Measurements from ENCODE around the gene EDC4.

EDC4 gene

DNA sequence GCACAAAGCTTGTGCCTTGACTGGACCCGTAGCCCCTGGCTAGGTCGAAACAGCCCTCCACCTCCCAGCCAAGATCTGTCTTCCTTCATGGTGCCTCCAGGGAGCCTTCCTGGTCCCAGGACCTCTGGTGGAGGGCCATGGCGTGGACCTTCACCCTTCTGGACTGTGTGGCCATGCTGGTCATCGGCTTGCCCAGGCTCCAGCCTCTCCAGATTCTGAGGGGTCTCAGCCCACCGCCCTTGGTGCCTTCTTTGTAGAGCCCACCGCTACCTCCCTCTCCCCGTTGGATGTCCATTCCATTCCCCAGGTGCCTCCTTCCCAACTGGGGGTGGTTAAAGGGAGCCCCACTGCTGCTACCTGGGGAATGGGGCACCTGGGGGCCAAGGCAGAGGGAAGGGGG, 55.3 kb downstream of the EDC4 start:
- in situ Hi-C loops (cut with MboI; ENCODE audit: low sequenced_read_pairs, unreplicated experiment): loop anchor here (10.0 kb wide), 1 partner anchor 253 kb away; no protein-coding TSS in a partner anchor
- TF ChIP-seq, protein P1, sequence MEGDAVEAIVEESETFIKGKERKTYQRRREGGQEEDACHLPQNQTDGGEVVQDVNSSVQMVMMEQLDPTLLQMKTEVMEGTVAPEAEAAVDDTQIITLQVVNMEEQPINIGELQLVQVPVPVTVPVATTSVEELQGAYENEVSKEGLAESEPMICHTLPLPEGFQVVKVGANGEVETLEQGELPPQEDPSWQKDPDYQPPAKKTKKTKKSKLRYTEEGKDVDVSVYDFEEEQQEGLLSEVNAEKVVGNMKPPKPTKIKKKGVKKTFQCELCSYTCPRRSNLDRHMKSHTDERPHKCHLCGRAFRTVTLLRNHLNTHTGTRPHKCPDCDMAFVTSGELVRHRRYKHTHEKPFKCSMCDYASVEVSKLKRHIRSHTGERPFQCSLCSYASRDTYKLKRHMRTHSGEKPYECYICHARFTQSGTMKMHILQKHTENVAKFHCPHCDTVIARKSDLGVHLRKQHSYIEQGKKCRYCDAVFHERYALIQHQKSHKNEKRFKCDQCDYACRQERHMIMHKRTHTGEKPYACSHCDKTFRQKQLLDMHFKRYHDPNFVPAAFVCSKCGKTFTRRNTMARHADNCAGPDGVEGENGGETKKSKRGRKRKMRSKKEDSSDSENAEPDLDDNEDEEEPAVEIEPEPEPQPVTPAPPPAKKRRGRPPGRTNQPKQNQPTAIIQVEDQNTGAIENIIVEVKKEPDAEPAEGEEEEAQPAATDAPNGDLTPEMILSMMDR (IDR thresholded peaks at IDR 0.05; ENCODE audit: borderline replicate concordance, control extremely low read depth, extremely low read depth, insufficient read depth, missing control alignments): no peak

DNA sequence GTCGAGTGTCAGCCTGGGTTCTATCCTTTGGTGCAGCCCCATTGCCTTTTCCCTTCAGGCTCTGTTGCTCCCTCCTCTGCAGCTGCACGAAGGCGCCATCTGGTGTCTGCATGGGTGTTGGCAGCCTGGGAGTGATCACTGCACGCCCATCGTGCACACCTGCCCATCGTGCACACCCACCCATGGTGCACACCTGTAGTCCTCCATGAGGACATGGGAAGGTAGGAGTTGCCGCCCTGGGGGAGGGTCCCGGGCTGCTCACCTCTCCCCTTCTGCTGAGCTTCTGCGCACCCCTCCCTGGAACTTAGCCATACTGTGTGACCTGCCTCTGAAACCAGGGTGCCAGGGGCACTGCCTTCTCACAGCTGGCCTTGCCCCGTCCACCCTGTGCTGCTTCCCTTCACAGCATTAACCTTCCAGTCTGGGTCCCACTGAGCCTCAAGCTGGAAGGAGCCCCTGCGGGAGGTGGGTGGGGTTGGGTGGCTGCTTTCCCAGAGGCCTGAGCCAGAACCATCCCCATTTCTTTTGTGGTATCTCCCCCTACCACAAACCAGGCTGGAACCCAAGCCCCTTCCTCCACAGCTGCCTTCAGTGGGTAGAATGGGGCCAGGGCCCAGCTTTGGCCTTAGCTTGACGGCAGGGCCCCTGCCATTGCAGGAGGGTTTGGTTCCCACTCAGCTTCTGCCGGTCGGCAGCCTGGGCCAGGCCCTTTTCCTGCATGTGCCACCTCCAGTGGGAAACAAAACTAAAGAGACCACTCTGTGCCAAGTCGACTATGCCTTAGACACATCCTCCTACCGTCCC, 55.9 kb downstream of the EDC4 start:
- TF ChIP-seq, protein P1 (IDR thresholded peaks at IDR 0.05; ENCODE audit: borderline replicate concordance, control extremely low read depth, extremely low read depth, insufficient read depth, missing control alignments): peak; percentile 83
- peak; percentile 92 for DNase-seq (ENCODE audit: low spot score)
- in situ Hi-C loops (cut with MboI; ENCODE audit: low sequenced_read_pairs, unreplicated experiment): loop anchor here (10.0 kb wide), 1 partner anchor 254 kb away; no protein-coding TSS in a partner anchor

More for the DNA sequence above, 55.3 kb downstream of the EDC4 start:
- DNase-seq (ENCODE audit: low spot score): no peak

- in situ Hi-C loops (cut with MboI; ENCODE audit: low sequenced_read_pairs, unreplicated experiment): no loop called here
- DNase-seq (ENCODE audit: low spot score): no peak
- TF ChIP-seq, protein P1 (IDR thresholded peaks at IDR 0.05; ENCODE audit: borderline replicate concordance, control extremely low read depth, extremely low read depth, insufficient read depth, missing control alignments): no peak
Measured at GRCh38 chr16:67930191-67930590, 57.3 kb downstream of the EDC4 start.

GRCh38 chr16:67930678-67931211, 57.9 kb downstream of the EDC4 start:
- in situ Hi-C loops (cut with MboI; ENCODE audit: low sequenced_read_pairs, unreplicated experiment): no loop called here
- TF ChIP-seq, protein P1 (IDR thresholded peaks at IDR 0.05; ENCODE audit: borderline replicate concordance, control extremely low read depth, extremely low read depth, insufficient read depth, missing control alignments): no peak
- no peak for DNase-seq (ENCODE audit: low spot score)

Data from GM13976 (cell line).